GM23248 (cell line): Measurements from ENCODE around the gene FKBP15. TPM values are rescaled to one million over a fixed set of nuclear protein-coding genes. Genes with fewer than 3 reads are reported as not detected.

Experiments
- DNase-seq: peaks from one replicate; pipeline ENCODE4 v3.0.0-alpha.2; 2015
- H2AFZ ChIP-seq: fragments of 200-600 bp; sonication (generic); 2 replicates; pipeline ENCODE4 v1.6.1; 2016; ENCODE audit warnings: antibody characterized with exemption
- H3F3A ChIP-seq: fragments of 200-600 bp; sonication (generic); 2 replicates; pipeline ENCODE4 v1.6.1; 2016; ENCODE audit warnings: mild to moderate bottlenecking, antibody characterized with exemption, mixed run types; ENCODE audit not compliant: insufficient read depth
- H3K27ac ChIP-seq: fragments of 200-600 bp; sonication (generic); 2 replicates; pipeline ENCODE4 v1.5.1; 2016; ENCODE audit warnings: mild to moderate bottlenecking
- H3K27me3 ChIP-seq: fragments of 200-600 bp; sonication (generic); replicated peaks from 2 replicates; pipeline ENCODE4 v1.6.1; 2016; ENCODE audit warnings: mild to moderate bottlenecking; ENCODE audit not compliant: insufficient read depth
- H3K36me3 ChIP-seq: fragments of 200-600 bp; sonication (generic); 2 replicates; pipeline ENCODE4 v1.6.1; 2016; ENCODE audit warnings: low read depth, mild to moderate bottlenecking
- H3K4me1 ChIP-seq: fragments of 200-600 bp; sonication (generic); 2 replicates; pipeline ENCODE4 v1.6.1; 2016; ENCODE audit warnings: mild to moderate bottlenecking; ENCODE audit not compliant: insufficient read depth
- H3K4me2 ChIP-seq: fragments of 200-600 bp; sonication (generic); one replicate; pipeline ENCODE4 v1.6.1; 2016; ENCODE audit warnings: mild to moderate bottlenecking; ENCODE audit not compliant: unreplicated experiment
- H3K4me3 ChIP-seq: fragments of 200-600 bp; sonication (generic); 2 replicates; pipeline ENCODE4 v1.5.1; 2016; ENCODE audit warnings: mild to moderate bottlenecking
- H3K79me2 ChIP-seq: fragments of 200-600 bp; sonication (generic); 2 replicates; pipeline ENCODE4 v1.6.1; 2016; ENCODE audit warnings: mild to moderate bottlenecking; ENCODE audit not compliant: insufficient read depth
- H3K9ac ChIP-seq: fragments of 200-600 bp; sonication (generic); 2 replicates; pipeline ENCODE4 v1.6.1; 2016; ENCODE audit warnings: mild to moderate bottlenecking
- H3K9me2 ChIP-seq: fragments of 200-600 bp; sonication (generic); 2 replicates; pipeline ENCODE4 v1.6.1; 2016; ENCODE audit warnings: mixed run types, mild to moderate bottlenecking, moderate library complexity; ENCODE audit not compliant: insufficient read depth
- H3K9me3 ChIP-seq: fragments of 200-600 bp; sonication (generic); one replicate; pipeline ENCODE4 v1.6.1; 2017; ENCODE audit warnings: low read depth
- H4K20me1 ChIP-seq: fragments of 200-600 bp; sonication (generic); 2 replicates; pipeline ENCODE4 v1.6.0; 2016; ENCODE audit not compliant: insufficient read depth
- EZH2 ChIP-seq: fragments of 200-600 bp; sonication (generic); IDR thresholded peaks from 2 replicates; pipeline ENCODE4 v1.6.1; 2018; ENCODE audit warnings: antibody characterized with exemption, mild to moderate bottlenecking; ENCODE audit not compliant: insufficient read depth, poor library complexity, severe bottlenecking
- EZH2phosphoT487 ChIP-seq: fragments of 200-600 bp; sonication (generic); IDR thresholded peaks from 2 replicates; pipeline ENCODE4 v1.6.1; 2018; ENCODE audit warnings: antibody characterized with exemption, moderate library complexity, mild to moderate bottlenecking, low read depth; ENCODE audit not compliant: insufficient read depth
- WGBS, 2 experiments: methylation state at CpG; one replicate each; pipeline ENCODE4 v1.1.6; 2015 to 2017; ENCODE audit warnings: low lambda C conversion rate in 2 of 2, low coverage in 1 of 2; ENCODE audit errors: missing lambda C conversion rate in 2 of 2; 5-methylcytosine and 5-hydroxymethylcytosine counted together
- in situ Hi-C: fragments of 300-500 bp; cut with MboI; formaldehyde crosslinking; loops from 2 replicates; pipeline ENCODE4 v1.15.0; 2020
- polyA plus RNA-seq: library from polyadenylated mRNA; unstranded; fragments of >200 nt; fragmentation: Nextera tagmentation; extraction: Ambion mirVana; gene quantifications from 2 replicates; pipeline ENCODE4 v1.2.1, GENCODE V29; 2016
- total RNA-seq: library from RNA; depleted of rRNA; stranded (reverse); fragments of >200 nt; shearing (Covaris generic); gene quantifications from 2 replicates; pipeline ENCODE4 v1.2.3, GENCODE V29; 2014

Gene FKBP15
- total and polyA plus RNA-seq, 2 experiments from 2014 or later: 17.8 to 23.1 TPM

DNA sequence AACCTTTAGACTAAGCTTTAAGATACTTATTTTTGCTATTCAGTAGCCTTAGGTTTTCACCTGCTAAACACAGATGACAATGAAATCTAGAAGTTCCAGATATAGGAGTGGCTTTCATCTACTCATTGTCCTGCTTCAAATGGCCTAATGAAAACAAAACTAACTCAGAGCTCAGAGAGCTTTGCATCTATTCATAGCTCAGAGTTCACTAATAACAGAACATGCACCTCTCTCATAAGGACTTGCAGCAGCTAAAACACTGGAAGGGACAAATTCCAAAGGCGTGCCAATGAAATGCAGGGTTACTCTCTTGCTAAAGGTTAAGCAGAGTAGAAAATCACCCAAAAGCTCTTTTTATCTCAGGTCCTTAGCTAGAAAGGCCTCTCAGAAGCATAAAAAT, 41.2 kb downstream of the FKBP15 start:
- H4K20me1 ChIP-seq: no peaks in the 10 kb centered on the region
- no peak overlapping the region for H2AFZ ChIP-seq
- no peaks in the 10 kb centered on the region for H3K9me3 ChIP-seq
- 0% methylated on average over 1 of the region's 1 CpG for WGBS, 2 experiments
- in situ Hi-C loops: no loop called here
- H3K27me3 ChIP-seq: no peaks in the 10 kb centered on the region
- H3K4me1 ChIP-seq: peaks cover 23% of the 10 kb centered on the region
- no peak for DNase-seq
- no peak overlapping the region for H3K4me3 ChIP-seq
- peaks cover 61% of the 10 kb centered on the region for H3K36me3 ChIP-seq
- no peak for TF ChIP-seq EZH2phosphoT487
- TF ChIP-seq EZH2: no peak
- peaks cover 27% of the 10 kb centered on the region for H3F3A ChIP-seq
- no peak overlapping the region for H3K27ac ChIP-seq
- no peak overlapping the region for H3K9ac ChIP-seq
- H3K9me2 ChIP-seq: no peaks in the 10 kb centered on the region
- H3K4me2 ChIP-seq: no peak overlapping the region
- H3K79me2 ChIP-seq: no peaks in the 10 kb centered on the region

DNA sequence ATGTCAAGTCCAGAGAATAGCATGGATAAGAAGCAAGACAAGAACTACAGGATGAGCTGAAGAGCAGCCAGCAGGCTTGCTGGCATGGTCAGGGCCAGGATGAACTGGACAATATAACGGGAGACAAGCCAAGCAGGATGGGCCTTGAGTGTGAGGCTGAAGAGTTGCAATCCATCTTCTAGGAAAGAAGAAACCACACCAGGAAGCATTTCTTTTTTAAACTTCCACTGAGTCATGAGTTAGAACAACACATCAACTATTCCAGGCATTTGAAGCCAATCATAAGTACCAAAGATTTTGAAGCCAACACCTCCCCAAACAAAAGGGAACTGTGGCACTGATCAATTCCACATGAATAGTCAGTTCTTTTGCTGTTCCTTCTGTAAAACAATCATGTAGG, 43.0 kb downstream of the FKBP15 start:
- Histone ChIP-seq H2AFZ (no peak overlapping the region), H3K36me3 (peaks cover 60% of the 10 kb centered on the region), H4K20me1 (no peaks in the 10 kb centered on the region), H3F3A (peaks cover 27% of the 10 kb centered on the region), H3K9me2 (no peaks in the 10 kb centered on the region), H3K27ac (peak overlapping the region; percentile 35), H3K4me2 (peak overlapping the region; percentile 8), H3K27me3 (no peaks in the 10 kb centered on the region), H3K9me3 (no peaks in the 10 kb centered on the region), H3K4me3 (no peak overlapping the region), H3K4me1 (peaks cover 18% of the 10 kb centered on the region), H3K79me2 (no peaks in the 10 kb centered on the region), H3K9ac (no peak overlapping the region)
- TF ChIP-seq EZH2phosphoT487 (no peak), EZH2 (no peak)
- in situ Hi-C loops: no loop called here
- peak; percentile 63 for DNase-seq
- WGBS, 2 experiments: 37 to 50% methylated on average over 1 of the region's 1 CpG

- Histone ChIP-seq H3K27me3 (no peaks in the 10 kb centered on the region), H3K9me3 (no peaks in the 10 kb centered on the region), H3K9me2 (no peaks in the 10 kb centered on the region), H4K20me1 (no peaks in the 10 kb centered on the region), H3K4me3 (no peak overlapping the region), H3K4me2 (no peak overlapping the region), H3K36me3 (peaks cover 60% of the 10 kb centered on the region), H3K9ac (no peak overlapping the region), H3K4me1 (peaks cover 18% of the 10 kb centered on the region), H3F3A (peaks cover 27% of the 10 kb centered on the region), H3K79me2 (no peaks in the 10 kb centered on the region), H3K27ac (no peak overlapping the region), H2AFZ (no peak overlapping the region)
- in situ Hi-C loops: no loop called here
- 96 to 100% methylated on average over 2 of the region's 2 CpGs for WGBS, 2 experiments
- DNase-seq: no peak
- TF ChIP-seq EZH2 (no peak), EZH2phosphoT487 (no peak)
These were observed 43.8 kb downstream of the FKBP15 start for GRCh38 chr9:113177251-113177650.

DNA sequence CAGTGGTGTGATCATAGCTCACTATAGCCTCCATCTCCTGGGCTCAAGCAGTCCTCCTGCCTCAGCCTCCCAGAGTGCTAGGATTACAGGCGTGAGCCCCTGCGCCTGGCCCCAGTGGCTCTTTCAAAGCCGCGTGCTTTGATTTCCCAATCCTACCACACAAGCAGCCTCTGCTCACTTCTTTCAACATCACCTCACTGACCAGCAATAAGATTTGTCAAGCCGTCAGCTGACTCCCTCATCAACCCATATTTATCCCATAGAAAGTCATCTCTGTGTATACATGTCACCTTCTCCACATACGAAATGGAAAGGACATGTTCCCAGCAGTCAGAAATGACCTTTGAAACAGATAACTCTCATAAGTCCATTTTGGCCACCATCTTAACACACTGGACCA, 44.3 kb downstream of the FKBP15 start:
- Histone ChIP-seq H3K36me3 (peaks cover 56% of the 10 kb centered on the region), H3K9me2 (no peaks in the 10 kb centered on the region), H4K20me1 (no peaks in the 10 kb centered on the region), H3K4me1 (peaks cover 18% of the 10 kb centered on the region), H3K4me2 (no peak overlapping the region), H3K27me3 (no peaks in the 10 kb centered on the region), H3K79me2 (no peaks in the 10 kb centered on the region), H2AFZ (no peak overlapping the region), H3K4me3 (no peak overlapping the region), H3K27ac (no peak overlapping the region), H3F3A (peaks cover 27% of the 10 kb centered on the region), H3K9me3 (no peaks in the 10 kb centered on the region), H3K9ac (no peak overlapping the region)
- in situ Hi-C loops: no loop called here
- no peak for TF ChIP-seq EZH2phosphoT487
- TF ChIP-seq EZH2: no peak
- WGBS, 2 experiments: 99 to 100% methylated on average over 6 of the region's 6 CpGs
- DNase-seq: no peak

DNA sequence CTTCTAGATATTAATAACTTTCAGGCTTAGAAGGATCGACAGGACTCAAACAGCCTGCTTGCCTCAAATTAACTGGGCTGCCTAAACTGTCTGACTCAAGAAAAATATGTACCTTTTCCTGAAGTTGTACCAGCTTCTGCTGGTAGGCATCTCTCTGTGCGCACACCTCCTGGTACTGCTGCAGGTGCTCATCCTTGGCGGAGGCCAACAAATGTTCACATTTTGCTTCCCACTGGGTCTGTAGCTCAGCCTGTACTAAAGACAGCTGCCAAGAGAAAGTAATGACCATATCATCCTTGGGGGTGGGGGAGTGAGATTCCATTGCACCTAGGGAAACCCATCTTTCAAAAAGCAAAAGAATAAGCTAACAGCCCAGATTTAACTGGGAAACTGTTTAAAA, 47.7 kb downstream of the FKBP15 start:
- TF ChIP-seq EZH2 (no peak), EZH2phosphoT487 (no peak)
- Histone ChIP-seq H3K4me1 (peaks cover 8% of the 10 kb centered on the region), H3K27ac (no peak overlapping the region), H3K27me3 (no peaks in the 10 kb centered on the region), H3K9me2 (no peaks in the 10 kb centered on the region), H4K20me1 (no peaks in the 10 kb centered on the region), H3K9ac (no peak overlapping the region), H3F3A (peaks cover 11% of the 10 kb centered on the region), H3K4me2 (no peak overlapping the region), H3K4me3 (no peak overlapping the region), H2AFZ (no peak overlapping the region), H3K79me2 (no peaks in the 10 kb centered on the region), H3K9me3 (no peaks in the 10 kb centered on the region), H3K36me3 (peaks cover 71% of the 10 kb centered on the region)
- no peak for DNase-seq
- WGBS, 2 experiments: 96 to 99% methylated on average over 3 of the region's 3 CpGs
- in situ Hi-C loops: no loop called here
